Measurements from ENCODE around the gene FAM228B.

The FAM228B gene

GRCh38 chr2:24175631-24176187 is 52.4 kb downstream of the FAM228B start:
- H3K79me1 ChIP-seq (ENCODE audit: low read length) = no peaks in the 10 kb centered on the region
- H2BK5ac ChIP-seq (ENCODE audit: low read length) = no peak overlapping the region
- no peak overlapping the region for H3K4me3 ChIP-seq (ENCODE audit: low read length)
- H2BK15ac ChIP-seq (replicated peaks; ENCODE audit: low read depth) = no peak overlapping the region
- H3K27ac ChIP-seq (ENCODE audit: low read depth, low read length) = no peak overlapping the region
- H3K4ac ChIP-seq (ENCODE audit: low read depth, low read length) = no peak overlapping the region
- H3K36me3 ChIP-seq (ENCODE audit: control insufficient read depth, insufficient read depth, low read length) = no peaks in the 10 kb centered on the region
- no peaks in the 10 kb centered on the region for H3K79me2 ChIP-seq (ENCODE audit: control insufficient read depth, insufficient read depth, low read length)
- no peak overlapping the region for H3K9ac ChIP-seq (ENCODE audit: low read length)
- WGBS (ENCODE audit: extremely low coverage, insufficient coverage, low lambda C conversion rate) = no CpG with 5 or more reads among the region's 17 CpGs
- H4K5ac ChIP-seq (ENCODE audit: low read length) = no peak overlapping the region
- H2AK5ac ChIP-seq (ENCODE audit: low read length) = no peak overlapping the region
- H3K56ac ChIP-seq (ENCODE audit: low read length) = no peak overlapping the region
- H4K8ac ChIP-seq (ENCODE audit: low read depth, low read length) = no peak overlapping the region
- no peaks in the 10 kb centered on the region for H3K4me1 ChIP-seq (ENCODE audit: control insufficient read depth, low read depth, low read length)
- DNase-seq = no peak
- no peak overlapping the region for H3K18ac ChIP-seq (ENCODE audit: low read length)
- no peak overlapping the region for H3K23ac ChIP-seq (ENCODE audit: low read length)
- no peak overlapping the region for H3K4me2 ChIP-seq (ENCODE audit: low read length)
- H2BK120ac ChIP-seq (ENCODE audit: low read depth, low read length) = no peak overlapping the region
- no peaks in the 10 kb centered on the region for H3K27me3 ChIP-seq (ENCODE audit: insufficient read depth, low read length, poor library complexity)

DNA sequence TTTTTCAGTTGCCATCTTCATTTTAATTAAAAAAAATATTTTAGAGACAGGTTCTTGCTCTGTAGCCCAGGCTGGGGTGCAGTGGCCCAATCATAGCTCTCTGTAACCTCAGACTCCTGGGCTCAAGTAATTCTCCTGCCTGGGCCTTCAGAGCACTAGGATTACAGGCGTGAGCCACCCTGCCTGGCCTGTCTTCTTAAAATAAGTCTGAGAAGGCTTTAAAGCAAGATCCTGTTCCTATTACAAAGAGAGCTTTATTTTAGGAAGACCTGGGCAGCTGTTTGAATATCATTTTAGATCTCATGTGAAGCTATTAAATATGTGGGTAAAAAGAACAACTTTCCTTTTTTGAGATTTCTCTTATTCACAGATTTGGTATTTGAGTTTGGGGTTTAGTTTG is 53.1 kb downstream of the FAM228B start:
- H3K23ac ChIP-seq (ENCODE audit: low read length) = no peak overlapping the region
- no peak overlapping the region for H3K56ac ChIP-seq (ENCODE audit: low read length)
- no peak overlapping the region for H2BK5ac ChIP-seq (ENCODE audit: low read length)
- WGBS (ENCODE audit: extremely low coverage, insufficient coverage, low lambda C conversion rate) = no CpG with 5 or more reads among the region's 1 CpG
- H3K79me1 ChIP-seq (ENCODE audit: low read length) = no peaks in the 10 kb centered on the region
- H2BK15ac ChIP-seq (replicated peaks; ENCODE audit: low read depth) = no peak overlapping the region
- H4K5ac ChIP-seq (ENCODE audit: low read length) = no peak overlapping the region
- H3K79me2 ChIP-seq (ENCODE audit: control insufficient read depth, insufficient read depth, low read length) = no peaks in the 10 kb centered on the region
- H3K27me3 ChIP-seq (ENCODE audit: insufficient read depth, low read length, poor library complexity) = no peaks in the 10 kb centered on the region
- H3K4ac ChIP-seq (ENCODE audit: low read depth, low read length) = no peak overlapping the region
- no peaks in the 10 kb centered on the region for H3K4me1 ChIP-seq (ENCODE audit: control insufficient read depth, low read depth, low read length)
- H3K18ac ChIP-seq (ENCODE audit: low read length) = no peak overlapping the region
- no peak overlapping the region for H3K4me3 ChIP-seq (ENCODE audit: low read length)
- H2BK120ac ChIP-seq (ENCODE audit: low read depth, low read length) = no peak overlapping the region
- no peak overlapping the region for H2AK5ac ChIP-seq (ENCODE audit: low read length)
- no peak overlapping the region for H3K4me2 ChIP-seq (ENCODE audit: low read length)
- H3K27ac ChIP-seq (ENCODE audit: low read depth, low read length) = no peak overlapping the region
- DNase-seq = no peak
- no peak overlapping the region for H4K8ac ChIP-seq (ENCODE audit: low read depth, low read length)
- H3K9ac ChIP-seq (ENCODE audit: low read length) = no peak overlapping the region
- H3K36me3 ChIP-seq (ENCODE audit: control insufficient read depth, insufficient read depth, low read length) = no peaks in the 10 kb centered on the region

DNA sequence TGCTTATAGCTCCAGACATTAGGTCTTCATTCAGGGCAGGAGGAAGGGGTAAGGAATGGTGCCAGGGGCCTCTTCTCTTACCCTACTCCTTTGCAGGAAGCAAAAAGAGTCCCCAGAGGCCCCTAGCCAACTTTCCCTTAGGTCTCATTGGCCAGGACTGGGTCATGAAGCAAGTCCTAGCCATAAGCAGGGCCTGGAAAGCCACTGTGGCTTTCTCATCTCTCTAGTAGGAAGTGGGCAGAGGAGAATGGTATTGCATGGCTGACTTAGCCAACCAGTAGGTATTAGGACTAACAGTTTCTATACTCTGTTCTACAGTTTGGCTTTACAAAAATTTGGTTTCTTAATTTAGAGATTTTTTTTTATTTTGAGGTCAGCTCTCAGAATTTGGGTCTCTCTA is 56.4 kb downstream of the FAM228B start:
- Histone ChIP-seq H3K4me1 (ENCODE audit: control insufficient read depth, low read depth, low read length) (no peaks in the 10 kb centered on the region), H2AK5ac (ENCODE audit: low read length) (no peak overlapping the region), H3K27me3 (ENCODE audit: insufficient read depth, low read length, poor library complexity) (no peaks in the 10 kb centered on the region), H3K79me1 (ENCODE audit: low read length) (no peaks in the 10 kb centered on the region), H2BK15ac (replicated peaks; ENCODE audit: low read depth) (no peak overlapping the region), H3K79me2 (ENCODE audit: control insufficient read depth, insufficient read depth, low read length) (no peaks in the 10 kb centered on the region), H2BK5ac (ENCODE audit: low read length) (no peak overlapping the region), H3K18ac (ENCODE audit: low read length) (no peak overlapping the region), H3K9ac (ENCODE audit: low read length) (no peak overlapping the region), H2BK120ac (ENCODE audit: low read depth, low read length) (no peak overlapping the region), H3K4me2 (ENCODE audit: low read length) (no peak overlapping the region), H3K27ac (ENCODE audit: low read depth, low read length) (no peak overlapping the region), H3K4ac (ENCODE audit: low read depth, low read length) (no peak overlapping the region), H3K23ac (ENCODE audit: low read length) (no peak overlapping the region), H3K56ac (ENCODE audit: low read length) (no peak overlapping the region), H3K4me3 (ENCODE audit: low read length) (no peak overlapping the region), H3K36me3 (ENCODE audit: control insufficient read depth, insufficient read depth, low read length) (no peaks in the 10 kb centered on the region), H4K5ac (ENCODE audit: low read length) (no peak overlapping the region), H4K8ac (ENCODE audit: low read depth, low read length) (no peak overlapping the region)
- DNase-seq = no peak

DNA sequence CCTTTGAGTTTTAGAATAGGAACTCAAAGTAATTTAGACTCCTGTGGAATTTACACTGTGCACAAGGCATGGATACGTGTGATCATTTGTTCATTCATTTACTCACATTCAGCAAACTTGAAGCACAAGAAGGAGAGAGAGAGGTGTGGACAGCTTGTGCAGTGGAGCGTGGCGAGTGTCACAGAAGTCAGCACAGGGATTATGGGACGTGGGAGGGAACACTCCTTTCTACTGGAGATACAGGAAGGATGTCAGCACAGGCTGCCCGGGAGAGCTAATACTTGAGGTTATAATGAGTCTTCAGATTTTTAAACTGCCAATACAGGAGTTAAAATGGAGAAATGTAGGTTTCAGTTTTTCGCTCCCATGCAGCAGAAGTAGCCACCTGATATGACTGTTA is 58.6 kb downstream of the FAM228B start:
- no CpG with 5 or more reads among the region's 6 CpGs for WGBS (ENCODE audit: extremely low coverage, insufficient coverage, low lambda C conversion rate)
- H4K5ac ChIP-seq (ENCODE audit: low read length) = no peak overlapping the region
- H3K4me3 ChIP-seq (ENCODE audit: low read length) = no peak overlapping the region
- no peak overlapping the region for H3K4me2 ChIP-seq (ENCODE audit: low read length)
- no peaks in the 10 kb centered on the region for H3K36me3 ChIP-seq (ENCODE audit: control insufficient read depth, insufficient read depth, low read length)
- H2BK15ac ChIP-seq (replicated peaks; ENCODE audit: low read depth) = no peak overlapping the region
- no peaks in the 10 kb centered on the region for H3K27me3 ChIP-seq (ENCODE audit: insufficient read depth, low read length, poor library complexity)
- no peak overlapping the region for H2BK120ac ChIP-seq (ENCODE audit: low read depth, low read length)
- H2BK5ac ChIP-seq (ENCODE audit: low read length) = no peak overlapping the region
- H4K8ac ChIP-seq (ENCODE audit: low read depth, low read length) = no peak overlapping the region
- no peak overlapping the region for H3K4ac ChIP-seq (ENCODE audit: low read depth, low read length)
- H3K79me1 ChIP-seq (ENCODE audit: low read length) = no peaks in the 10 kb centered on the region
- no peak overlapping the region for H2AK5ac ChIP-seq (ENCODE audit: low read length)
- H3K9ac ChIP-seq (ENCODE audit: low read length) = no peak overlapping the region
- H3K4me1 ChIP-seq (ENCODE audit: control insufficient read depth, low read depth, low read length) = no peaks in the 10 kb centered on the region
- no peaks in the 10 kb centered on the region for H3K79me2 ChIP-seq (ENCODE audit: control insufficient read depth, insufficient read depth, low read length)
- peak overlapping the region; percentile 22 for H3K56ac ChIP-seq (ENCODE audit: low read length)
- no peak overlapping the region for H3K23ac ChIP-seq (ENCODE audit: low read length)
- no peak overlapping the region for H3K18ac ChIP-seq (ENCODE audit: low read length)
- DNase-seq = no peak
- no peak overlapping the region for H3K27ac ChIP-seq (ENCODE audit: low read depth, low read length)

DNA sequence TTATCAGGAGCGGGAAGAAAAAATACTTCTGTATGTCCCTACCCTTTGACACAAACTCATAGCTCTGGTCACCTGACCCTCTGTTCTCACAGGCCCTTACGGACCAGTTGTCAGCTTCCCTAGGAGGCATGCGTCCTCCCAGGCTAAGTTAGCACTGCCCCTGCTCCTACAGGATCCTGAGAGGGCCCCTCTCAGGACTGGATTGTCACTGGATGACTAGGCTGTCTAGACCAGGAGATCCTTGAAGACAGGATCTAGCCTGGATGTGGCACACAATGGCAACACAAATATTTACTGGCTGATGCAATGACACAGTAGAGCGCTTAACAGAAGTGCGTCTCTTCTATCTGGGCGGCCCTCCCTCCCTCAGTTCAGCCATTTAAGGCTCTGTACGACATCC is 59.2 kb downstream of the FAM228B start:
- Histone ChIP-seq H3K4me2 (ENCODE audit: low read length) (no peak overlapping the region), H3K36me3 (ENCODE audit: control insufficient read depth, insufficient read depth, low read length) (no peaks in the 10 kb centered on the region), H3K79me2 (ENCODE audit: control insufficient read depth, insufficient read depth, low read length) (no peaks in the 10 kb centered on the region), H3K79me1 (ENCODE audit: low read length) (no peaks in the 10 kb centered on the region), H3K56ac (ENCODE audit: low read length) (no peak overlapping the region), H3K9ac (ENCODE audit: low read length) (no peak overlapping the region), H3K4ac (ENCODE audit: low read depth, low read length) (no peak overlapping the region), H3K27me3 (ENCODE audit: insufficient read depth, low read length, poor library complexity) (no peaks in the 10 kb centered on the region), H2BK15ac (replicated peaks; ENCODE audit: low read depth) (no peak overlapping the region), H2BK5ac (ENCODE audit: low read length) (no peak overlapping the region), H2BK120ac (ENCODE audit: low read depth, low read length) (no peak overlapping the region), H3K4me3 (ENCODE audit: low read length) (no peak overlapping the region), H3K23ac (ENCODE audit: low read length) (no peak overlapping the region), H2AK5ac (ENCODE audit: low read length) (no peak overlapping the region), H3K18ac (ENCODE audit: low read length) (no peak overlapping the region), H3K4me1 (ENCODE audit: control insufficient read depth, low read depth, low read length) (no peaks in the 10 kb centered on the region), H4K8ac (ENCODE audit: low read depth, low read length) (no peak overlapping the region), H4K5ac (ENCODE audit: low read length) (no peak overlapping the region), H3K27ac (ENCODE audit: low read depth, low read length) (no peak overlapping the region)
- no peak for DNase-seq
- WGBS (ENCODE audit: extremely low coverage, insufficient coverage, low lambda C conversion rate) = no CpG with 5 or more reads among the region's 7 CpGs

DNA sequence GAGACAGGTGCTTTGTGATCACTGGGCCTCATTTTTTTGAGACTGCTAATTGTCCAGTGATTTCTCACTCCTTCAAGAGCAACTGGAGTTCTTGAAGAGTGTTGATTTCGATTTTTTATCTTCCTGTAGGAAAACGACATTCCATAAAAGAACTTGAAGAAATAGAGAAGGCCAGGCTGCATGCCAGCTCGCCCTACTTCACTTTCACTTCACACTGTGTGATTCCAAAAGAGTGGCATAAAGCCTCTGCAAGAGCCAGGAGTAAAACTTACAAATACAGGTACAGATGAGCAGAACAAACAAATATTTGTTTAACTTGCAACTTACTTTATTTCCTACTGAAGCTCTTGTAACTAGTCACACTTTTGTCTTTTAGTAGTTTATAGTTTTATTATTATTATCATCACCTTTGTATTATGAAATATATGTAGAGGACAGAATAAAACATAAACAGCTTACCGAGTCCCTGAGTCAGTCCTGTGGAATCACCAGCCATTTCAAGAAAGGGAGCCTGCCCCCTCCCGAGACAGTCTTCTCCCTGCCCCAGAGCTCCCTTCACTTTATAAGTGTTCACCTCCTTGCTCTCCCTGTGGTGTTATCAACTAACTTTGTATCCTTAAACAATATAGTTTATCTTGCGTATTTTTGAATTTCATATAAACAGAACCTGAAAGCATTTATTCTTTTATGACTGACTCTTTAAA is 60.2 kb downstream of the FAM228B start:
- Histone ChIP-seq H3K4me3 (ENCODE audit: low read length) (no peak overlapping the region), H2BK5ac (ENCODE audit: low read length) (no peak overlapping the region), H3K9ac (ENCODE audit: low read length) (no peak overlapping the region), H3K79me2 (ENCODE audit: control insufficient read depth, insufficient read depth, low read length) (no peaks in the 10 kb centered on the region), H2AK5ac (ENCODE audit: low read length) (no peak overlapping the region), H3K56ac (ENCODE audit: low read length) (no peak overlapping the region), H4K8ac (ENCODE audit: low read depth, low read length) (no peak overlapping the region), H3K4me1 (ENCODE audit: control insufficient read depth, low read depth, low read length) (no peaks in the 10 kb centered on the region), H3K23ac (ENCODE audit: low read length) (no peak overlapping the region), H3K27ac (ENCODE audit: low read depth, low read length) (no peak overlapping the region), H2BK15ac (replicated peaks; ENCODE audit: low read depth) (no peak overlapping the region), H4K5ac (ENCODE audit: low read length) (no peak overlapping the region), H3K27me3 (ENCODE audit: insufficient read depth, low read length, poor library complexity) (no peaks in the 10 kb centered on the region), H3K4me2 (ENCODE audit: low read length) (no peak overlapping the region), H2BK120ac (ENCODE audit: low read depth, low read length) (no peak overlapping the region), H3K4ac (ENCODE audit: low read depth, low read length) (no peak overlapping the region), H3K79me1 (ENCODE audit: low read length) (no peaks in the 10 kb centered on the region), H3K36me3 (ENCODE audit: control insufficient read depth, insufficient read depth, low read length) (no peaks in the 10 kb centered on the region), H3K18ac (ENCODE audit: low read length) (no peak overlapping the region)
- DNase-seq = no peak
- no CpG with 5 or more reads among the region's 6 CpGs for WGBS (ENCODE audit: extremely low coverage, insufficient coverage, low lambda C conversion rate)
